Activated CD4-positive, alpha-beta memory T cell treated with anti-CD3 and anti-CD28 coated beads for 36 hours (primary cell): ENCODE results near the gene NUDT8. TPM values are rescaled to one million over a fixed set of nuclear protein-coding genes. Genes with fewer than 3 reads are reported as not detected.
"Not testable (repeated sequence)": the region's sequence is repeated elsewhere in the genome, so short reads cannot be mapped to it uniquely, and the experiment has no call there.

Experiments
- CTCF ChIA-PET: fragments of 350-600 bp; sonication (Branson Sonifier 250); formaldehyde crosslinking; loops from one replicate; lab custom pipeline; 2021; ENCODE audit warnings: antibody characterized with exemption, inconsistent platforms; lab: Charles Lee
- POLR2A ChIA-PET: fragments of 350-600 bp; sonication (Branson Sonifier 250); formaldehyde crosslinking; loops from one replicate; lab custom pipeline; 2021; ENCODE audit warnings: antibody characterized with exemption; lab: Charles Lee
- DNase-seq: peaks from one replicate; pipeline ENCODE4 v3.0.0-alpha.2; 2020
- H3K27ac Mint-ChIP-seq: one replicate; pipeline ENCODE4 v1.8.0; 2021; ENCODE audit warnings: mixed read lengths
- H3K27me3 Mint-ChIP-seq: one replicate; pipeline ENCODE4 v1.8.0; 2021; ENCODE audit warnings: mixed read lengths
- H3K36me3 Mint-ChIP-seq: one replicate; pipeline ENCODE4 v1.8.0; 2021; ENCODE audit warnings: mixed read lengths
- H3K4me1 Mint-ChIP-seq: one replicate; pipeline ENCODE4 v1.8.0; 2021; ENCODE audit warnings: low read depth, mixed read lengths
- H3K4me3 Mint-ChIP-seq: one replicate; pipeline ENCODE4 v1.8.0; 2021; ENCODE audit warnings: mild to moderate bottlenecking, mixed read lengths
- H3K9me3 Mint-ChIP-seq: one replicate; pipeline ENCODE4 v1.8.0; 2021; ENCODE audit warnings: mixed read lengths
- intact Hi-C: fragments of 100-400 bp; cut with micrococcal nuclease; formaldehyde crosslinking; loops from one replicate; pipeline ENCODE4 v1.15.1; 2023
- total RNA-seq, 2 experiments: library from RNA; stranded (reverse); gene quantifications; one replicate each; pipeline ENCODE4 v1.2.3, GENCODE V29; 2021

The NUDT8 gene
- total RNA-seq, 2 experiments from 2014 or later = 23.3 to 24.3 TPM

GRCh38 chr11:67630943-67631331, 1.2 kb upstream of the NUDT8 start:
- CTCF ChIA-PET = interaction anchor here (0.7 to 5.3 kb wide), 6 partner anchors 13 to 54 kb away, joined by 3 to 90 read pairs (median 32); partner anchors contain the start of gene ACY3
- peak overlapping the region; percentile 78 for H3K4me3 Mint-ChIP-seq
- peaks cover 6% of the 10 kb centered on the region for H3K4me1 Mint-ChIP-seq
- intact Hi-C loops = loop anchor here (1.0 kb wide), 1 partner anchor 174 kb away; no protein-coding TSS in a partner anchor
- H3K27ac Mint-ChIP-seq = peak overlapping the region; percentile 72
- no peak for DNase-seq
- no peaks in the 10 kb centered on the region for H3K9me3 Mint-ChIP-seq
- H3K36me3 Mint-ChIP-seq = no peaks in the 10 kb centered on the region
- POLR2A ChIA-PET = interaction anchor here (1.1 to 3.0 kb wide), 4 partner anchors 17 to 26 kb away, joined by 3 to 17 read pairs (median 6); partner anchors contain the start of gene ACY3
- H3K27me3 Mint-ChIP-seq = no peaks in the 10 kb centered on the region

- POLR2A ChIA-PET = interaction anchor here (0.6 to 3.0 kb wide), 9 partner anchors 14 to 277 kb away, joined by 3 to 17 read pairs (median 4); partner anchors contain the start of genes ACY3 and POLD4
- H3K4me3 Mint-ChIP-seq = peak overlapping the region; percentile 81
- intact Hi-C loops = loop anchor here (1.0 kb wide), 1 partner anchor 175 kb away; no protein-coding TSS in a partner anchor
- peak; percentile 99 for DNase-seq
- H3K36me3 Mint-ChIP-seq = no peaks in the 10 kb centered on the region
- H3K27ac Mint-ChIP-seq = peak overlapping the region; percentile 88
- no peaks in the 10 kb centered on the region for H3K27me3 Mint-ChIP-seq
- CTCF ChIA-PET = interaction anchor here (0.6 to 5.3 kb wide), 22 partner anchors 10 to 313 kb away, joined by 3 to 90 read pairs (median 5); partner anchors contain the start of genes ACY3 and CDK2AP2
- H3K9me3 Mint-ChIP-seq = no peaks in the 10 kb centered on the region
- H3K4me1 Mint-ChIP-seq = peaks cover 6% of the 10 kb centered on the region
Measured at GRCh38 chr11:67630228-67630942, 648 bp upstream of the NUDT8 start.

GRCh38 chr11:67628710-67629385, 889 bp downstream of the NUDT8 start:
- Mint-ChIP-seq H3K4me1 (peaks cover 6% of the 10 kb centered on the region), H3K4me3 (peak overlapping the region; percentile 66), H3K36me3 (no peaks in the 10 kb centered on the region), H3K9me3 (no peaks in the 10 kb centered on the region), H3K27ac (peak overlapping the region; percentile 67), H3K27me3 (no peaks in the 10 kb centered on the region)
- ChIA-PET CTCF (interaction anchor here (0.7 to 5.3 kb wide), 23 partner anchors 9 to 311 kb away, joined by 3 to 90 read pairs (median 5); partner anchors contain the start of genes ACY3, CDK2AP2 and TBX10), POLR2A (interaction anchor here (1.0 to 3.0 kb wide), 6 partner anchors 13 to 276 kb away, joined by 3 to 17 read pairs (median 6); partner anchors contain the start of gene POLD4)
- DNase-seq = no peak
- intact Hi-C loops = loop anchor here (1.0 to 5.0 kb wide), 4 partner anchors 14 to 83 kb away; partner anchors contain the start of gene NDUFV1

GRCh38 chr11:67627812-67628624, 1.7 kb downstream of the NUDT8 start:
- H3K9me3 Mint-ChIP-seq = no peaks in the 10 kb centered on the region
- H3K27ac Mint-ChIP-seq = no peak overlapping the region
- H3K36me3 Mint-ChIP-seq = no peaks in the 10 kb centered on the region
- ChIA-PET POLR2A (interaction anchor here (1.9 to 2.8 kb wide), 2 partner anchors 14 to 18 kb away, joined by 5 to 17 read pairs; no protein-coding TSS in a partner anchor), CTCF (interaction anchor here (0.7 to 5.3 kb wide), 9 partner anchors 11 to 98 kb away, joined by 3 to 90 read pairs (median 10); partner anchors contain the start of gene ACY3)
- H3K4me3 Mint-ChIP-seq = no peak overlapping the region
- intact Hi-C loops = loop anchor here (2.0 to 5.0 kb wide), 3 partner anchors 13 to 84 kb away; partner anchors contain the start of gene NDUFV1
- H3K4me1 Mint-ChIP-seq = peaks cover 6% of the 10 kb centered on the region
- DNase-seq = no peak
- no peaks in the 10 kb centered on the region for H3K27me3 Mint-ChIP-seq

DNA sequence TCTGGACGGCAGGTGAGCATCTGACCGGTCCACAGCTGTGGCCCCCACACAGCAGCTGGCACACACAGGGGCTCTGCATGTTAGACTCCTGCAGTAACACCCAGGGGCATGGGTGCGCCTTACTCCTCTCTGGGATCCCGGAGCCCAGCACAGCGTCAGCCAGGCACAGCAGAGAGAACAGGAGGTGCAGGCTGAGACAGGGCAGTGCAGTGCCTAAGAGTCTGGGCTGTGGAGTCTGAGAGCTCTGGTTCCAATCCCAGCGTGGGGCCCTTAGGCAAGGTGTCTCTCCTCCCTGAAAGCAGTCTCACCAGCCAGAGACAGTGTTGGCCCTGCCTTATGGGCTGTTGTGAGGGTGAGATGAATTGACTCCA, 2.3 kb downstream of the NUDT8 start:
- no peak overlapping the region for H3K4me3 Mint-ChIP-seq
- H3K9me3 Mint-ChIP-seq = no peaks in the 10 kb centered on the region
- no peaks in the 10 kb centered on the region for H3K36me3 Mint-ChIP-seq
- H3K4me1 Mint-ChIP-seq = peaks cover 6% of the 10 kb centered on the region
- no peak overlapping the region for H3K27ac Mint-ChIP-seq
- DNase-seq = no peak
- H3K27me3 Mint-ChIP-seq = no peaks in the 10 kb centered on the region
- ChIA-PET POLR2A (no interaction called here), CTCF (interaction anchor here (0.8 to 4.3 kb wide), 3 partner anchors 10 to 21 kb away, joined by 4 to 59 read pairs (median 56); partner anchors contain the start of gene ACY3)
- intact Hi-C loops = loop anchor here (5.0 kb wide), 1 partner anchor 85 kb away; no protein-coding TSS in a partner anchor

- CTCF ChIA-PET = interaction anchor here (1.0 to 3.8 kb wide), 3 partner anchors 11 to 32 kb away, joined by 3 to 59 read pairs (median 5); no protein-coding TSS in a partner anchor
- Mint-ChIP-seq H3K4me3 (no peak overlapping the region), H3K27ac (no peak overlapping the region), H3K36me3 (no peaks in the 10 kb centered on the region), H3K27me3 (no peaks in the 10 kb centered on the region), H3K4me1 (peaks cover 6% of the 10 kb centered on the region), H3K9me3 (no peaks in the 10 kb centered on the region)
- POLR2A ChIA-PET = no interaction called here
- no peak for DNase-seq
- intact Hi-C loops = loop anchor here (5.0 kb wide), 1 partner anchor 85 kb away; no protein-coding TSS in a partner anchor
Measured at GRCh38 chr11:67626970-67627369, 2.8 kb downstream of the NUDT8 start.

GRCh38 chr11:67626131-67626833, 3.5 kb downstream of the NUDT8 start:
- H3K4me1 Mint-ChIP-seq, H3K36me3 Mint-ChIP-seq, DNase-seq, H3K27ac Mint-ChIP-seq, H3K27me3 Mint-ChIP-seq, POLR2A ChIA-PET, H3K4me3 Mint-ChIP-seq, H3K9me3 Mint-ChIP-seq: not testable (repeated sequence)
- CTCF ChIA-PET = interaction anchor here (1.0 to 1.3 kb wide), 3 partner anchors 10 to 33 kb away, joined by 3 to 5 read pairs (median 3); no protein-coding TSS in a partner anchor
- intact Hi-C loops = loop anchor here (5.0 kb wide), 1 partner anchor 86 kb away; no protein-coding TSS in a partner anchor

DNA sequence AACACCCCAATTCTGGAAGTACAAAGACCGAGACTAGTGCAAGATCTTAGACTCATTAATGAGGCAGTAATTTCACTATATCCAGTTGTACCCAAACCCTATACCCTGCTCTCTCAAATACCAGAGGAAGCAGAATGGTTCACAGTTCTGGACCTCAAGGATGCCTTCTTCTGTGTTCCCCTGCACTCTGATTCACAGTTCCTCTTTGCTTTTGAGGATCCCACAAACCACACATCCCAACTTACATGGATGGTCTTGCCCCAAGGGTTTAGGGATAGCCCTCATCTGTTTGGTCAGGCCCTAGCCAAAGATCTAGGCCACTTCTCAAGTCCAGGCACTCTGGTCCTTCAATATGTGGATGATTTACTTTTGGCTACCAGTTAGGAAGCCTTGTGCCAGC, 5.9 kb downstream of the NUDT8 start:
- DNase-seq, H3K9me3 Mint-ChIP-seq, H3K4me1 Mint-ChIP-seq, POLR2A ChIA-PET, H3K27me3 Mint-ChIP-seq, H3K36me3 Mint-ChIP-seq, H3K27ac Mint-ChIP-seq, CTCF ChIA-PET, intact Hi-C loops, H3K4me3 Mint-ChIP-seq: not testable (repeated sequence)

- H3K27me3 Mint-ChIP-seq, H3K9me3 Mint-ChIP-seq, H3K4me1 Mint-ChIP-seq, H3K4me3 Mint-ChIP-seq, POLR2A ChIA-PET, H3K27ac Mint-ChIP-seq, CTCF ChIA-PET, intact Hi-C loops, DNase-seq, H3K36me3 Mint-ChIP-seq: not testable (repeated sequence)
Measured at GRCh38 chr11:67622905-67623304, 6.8 kb downstream of the NUDT8 start.

DNA sequence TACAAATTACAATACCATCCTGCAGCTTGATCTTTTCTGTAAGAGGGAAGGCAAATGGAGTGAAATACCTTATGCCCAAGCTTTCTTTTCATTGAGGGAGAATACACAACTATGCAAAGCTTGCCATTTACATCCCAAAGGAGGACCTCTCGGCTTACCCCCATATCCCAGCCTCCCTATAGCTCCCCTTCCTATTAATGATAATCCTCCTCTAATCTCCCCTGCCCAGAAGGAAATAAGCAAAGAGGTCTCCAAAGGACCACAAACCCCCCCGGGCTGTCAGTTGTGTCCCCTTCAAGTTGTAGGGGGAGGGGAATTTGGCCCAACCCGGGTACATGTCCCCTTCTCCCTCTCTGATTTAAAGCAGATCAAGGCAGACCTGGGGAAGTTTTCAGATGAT, 7.8 kb downstream of the NUDT8 start:
- H3K36me3 Mint-ChIP-seq, CTCF ChIA-PET, DNase-seq, H3K27me3 Mint-ChIP-seq, H3K9me3 Mint-ChIP-seq, H3K27ac Mint-ChIP-seq, H3K4me1 Mint-ChIP-seq, H3K4me3 Mint-ChIP-seq, intact Hi-C loops, POLR2A ChIA-PET: not testable (repeated sequence)
